OCI-LY1 (cell line): ENCODE data around the gene GXYLT2.

Source experiments
- H2AFZ ChIP-seq: fragments of 200-600 bp; sonication (generic), shearing (Covaris generic); 2 replicates; pipeline ENCODE4 v1.6.0; 2014; ENCODE audit warnings: antibody characterized with exemption, mild to moderate bottlenecking, low read length
- H3F3A ChIP-seq: fragments of 200-600 bp; sonication (generic), shearing (Covaris generic); 2 replicates; pipeline ENCODE4 v1.6.0; 2014; ENCODE audit warnings: mild to moderate bottlenecking, antibody characterized with exemption, low read length, moderate library complexity; ENCODE audit not compliant: insufficient read depth
- H3K27ac ChIP-seq: fragments of 200-600 bp; sonication (generic); 2 replicates; pipeline ENCODE4 v1.5.1; 2014; ENCODE audit warnings: low read length, mixed run types, mild to moderate bottlenecking, low read depth; ENCODE audit not compliant: poor library complexity, severe bottlenecking
- H3K27me3 ChIP-seq: fragments of 200-600 bp; sonication (generic); 2 replicates; pipeline ENCODE4 v1.6.0; 2014; ENCODE audit warnings: antibody characterized with exemption, mild to moderate bottlenecking, low read length, moderate library complexity; ENCODE audit not compliant: insufficient read depth
- H3K36me3 ChIP-seq: fragments of 200-600 bp; sonication (generic); 2 replicates; pipeline ENCODE4 v1.6.1; 2014; ENCODE audit warnings: mild to moderate bottlenecking, antibody characterized with exemption, low read length, moderate library complexity, mixed read lengths; ENCODE audit not compliant: insufficient read depth
- H3K4me1 ChIP-seq: fragments of 200-600 bp; sonication (generic); 2 replicates; pipeline ENCODE4 v1.5.1; 2014; ENCODE audit warnings: mild to moderate bottlenecking, low read length, moderate library complexity; ENCODE audit not compliant: insufficient read depth, severe bottlenecking
- H3K4me2 ChIP-seq: fragments of 200-600 bp; sonication (generic), shearing (Covaris generic); 2 replicates; pipeline ENCODE4 v1.6.1; 2014; ENCODE audit warnings: low read length
- H3K4me3 ChIP-seq: fragments of 200-600 bp; sonication (generic); 2 replicates; pipeline ENCODE4 v1.5.1; 2014; ENCODE audit warnings: low read length, low read depth, mild to moderate bottlenecking, mixed read lengths; ENCODE audit not compliant: poor library complexity, severe bottlenecking
- H3K79me2 ChIP-seq: fragments of 200-600 bp; shearing (Covaris generic); 2 replicates; pipeline ENCODE4 v1.6.1; 2016; ENCODE audit warnings: mixed run types, low read length, mixed read lengths; ENCODE audit not compliant: insufficient read depth
- H3K9ac ChIP-seq: fragments of 200-600 bp; sonication (generic), shearing (Covaris generic); 2 replicates; pipeline ENCODE4 v1.6.1; 2014; ENCODE audit warnings: mild to moderate bottlenecking, low read length, mixed read lengths
- H3K9me2 ChIP-seq: fragments of 200-600 bp; sonication (generic), shearing (Covaris generic); 2 replicates; pipeline ENCODE4 v1.6.1; 2014; ENCODE audit warnings: low read depth, mild to moderate bottlenecking, low read length, mixed read lengths
- H3K9me3 ChIP-seq: fragments of 200-600 bp; shearing (Covaris generic); 2 replicates; pipeline ENCODE4 v1.6.1; 2014; ENCODE audit warnings: low read length, mixed read lengths
- H4K20me1 ChIP-seq: fragments of 200-600 bp; sonication (generic), shearing (Covaris generic); 2 replicates; pipeline ENCODE4 v1.6.0; 2016; ENCODE audit warnings: mild to moderate bottlenecking, low read length; ENCODE audit not compliant: insufficient read depth
- EZH2 ChIP-seq: fragments of 200-600 bp; sonication (generic), shearing (Covaris generic); IDR thresholded peaks from 2 replicates; pipeline ENCODE4 v1.8.0; 2017; ENCODE audit warnings: borderline replicate concordance, mixed run types, mild to moderate bottlenecking, antibody characterized with exemption, low read length, moderate library complexity, mixed read lengths
- TF ChIP-seq, protein P1 (sequence below): fragments of 200-600 bp; sonication (generic), shearing (Covaris generic); IDR thresholded peaks from 2 replicates; pipeline ENCODE4 v1.5.1; 2017; ENCODE audit warnings: mild to moderate bottlenecking, antibody characterized with exemption, low read length, moderate library complexity, mixed read lengths

The GXYLT2 gene

GRCh38 chr3:72973031-72973723 lies 85.3 kb downstream of the GXYLT2 start:
- Histone ChIP-seq H3K9ac (no peak overlapping the region), H3K27ac (no peak overlapping the region)
- TF ChIP-seq EZH2, result no peak
- TF ChIP-seq, protein P1, sequence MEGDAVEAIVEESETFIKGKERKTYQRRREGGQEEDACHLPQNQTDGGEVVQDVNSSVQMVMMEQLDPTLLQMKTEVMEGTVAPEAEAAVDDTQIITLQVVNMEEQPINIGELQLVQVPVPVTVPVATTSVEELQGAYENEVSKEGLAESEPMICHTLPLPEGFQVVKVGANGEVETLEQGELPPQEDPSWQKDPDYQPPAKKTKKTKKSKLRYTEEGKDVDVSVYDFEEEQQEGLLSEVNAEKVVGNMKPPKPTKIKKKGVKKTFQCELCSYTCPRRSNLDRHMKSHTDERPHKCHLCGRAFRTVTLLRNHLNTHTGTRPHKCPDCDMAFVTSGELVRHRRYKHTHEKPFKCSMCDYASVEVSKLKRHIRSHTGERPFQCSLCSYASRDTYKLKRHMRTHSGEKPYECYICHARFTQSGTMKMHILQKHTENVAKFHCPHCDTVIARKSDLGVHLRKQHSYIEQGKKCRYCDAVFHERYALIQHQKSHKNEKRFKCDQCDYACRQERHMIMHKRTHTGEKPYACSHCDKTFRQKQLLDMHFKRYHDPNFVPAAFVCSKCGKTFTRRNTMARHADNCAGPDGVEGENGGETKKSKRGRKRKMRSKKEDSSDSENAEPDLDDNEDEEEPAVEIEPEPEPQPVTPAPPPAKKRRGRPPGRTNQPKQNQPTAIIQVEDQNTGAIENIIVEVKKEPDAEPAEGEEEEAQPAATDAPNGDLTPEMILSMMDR, result no peak

GRCh38 chr3:72973786-72974185 lies 85.9 kb downstream of the GXYLT2 start:
- no peak overlapping the region for H2AFZ ChIP-seq
- no peaks in the 10 kb centered on the region for H3K9me3 ChIP-seq
- no peaks in the 10 kb centered on the region for H3K36me3 ChIP-seq

More at GRCh38 chr3:72973031-72973723, 85.3 kb downstream of the GXYLT2 start:
- Histone ChIP-seq H4K20me1 (no peaks in the 10 kb centered on the region), H3K9me2 (no peaks in the 10 kb centered on the region), H3K4me3 (no peak overlapping the region), H3K79me2 (no peaks in the 10 kb centered on the region), H3K4me1 (no peaks in the 10 kb centered on the region), H3K9me3 (no peaks in the 10 kb centered on the region), H3K36me3 (no peaks in the 10 kb centered on the region), H3K4me2 (no peak overlapping the region), H2AFZ (no peak overlapping the region), H3F3A (no peaks in the 10 kb centered on the region), H3K27me3 (no peaks in the 10 kb centered on the region)

GRCh38 chr3:72974956-72975355 lies 87.1 kb downstream of the GXYLT2 start:
- no peaks in the 10 kb centered on the region for H3K79me2 ChIP-seq
- H4K20me1 ChIP-seq, result no peaks in the 10 kb centered on the region
- TF ChIP-seq, protein P1, result no peak
- TF ChIP-seq EZH2, result no peak
- H3K27me3 ChIP-seq, result no peaks in the 10 kb centered on the region
- no peak overlapping the region for H2AFZ ChIP-seq
- no peaks in the 10 kb centered on the region for H3K9me3 ChIP-seq
- no peaks in the 10 kb centered on the region for H3F3A ChIP-seq
- no peaks in the 10 kb centered on the region for H3K4me1 ChIP-seq
- no peak overlapping the region for H3K4me3 ChIP-seq
- H3K9me2 ChIP-seq, result no peaks in the 10 kb centered on the region
- no peak overlapping the region for H3K9ac ChIP-seq
- H3K4me2 ChIP-seq, result no peak overlapping the region
- no peak overlapping the region for H3K27ac ChIP-seq
- H3K36me3 ChIP-seq, result no peaks in the 10 kb centered on the region

More at GRCh38 chr3:72973786-72974185, 85.9 kb downstream of the GXYLT2 start:
- Histone ChIP-seq H4K20me1 (no peaks in the 10 kb centered on the region), H3K9ac (no peak overlapping the region), H3K4me2 (no peak overlapping the region), H3K4me3 (no peak overlapping the region), H3K27me3 (no peaks in the 10 kb centered on the region), H3K27ac (no peak overlapping the region), H3F3A (no peaks in the 10 kb centered on the region), H3K79me2 (no peaks in the 10 kb centered on the region), H3K9me2 (no peaks in the 10 kb centered on the region), H3K4me1 (no peaks in the 10 kb centered on the region)
- no peak for TF ChIP-seq EZH2
- TF ChIP-seq, protein P1, result no peak
